DMS53 treated with DMSO at 0.1 percent for 48 hours (cell line): Measurements from ENCODE around the gene IQCK.
"Not testable (repeated sequence)": the region's sequence is repeated elsewhere in the genome, so short reads cannot be mapped to it uniquely, and the experiment has no call there.

Experiments
- DNase-seq: peaks from one replicate; lab custom pipeline; 2025; ENCODE audit not compliant: unreplicated experiment; lab: John Stamatoyannopoulos, UW

The IQCK gene

GRCh38 chr16:19801369-19801768, 83.3 kb downstream of the IQCK start:
- DNase-seq: not testable (repeated sequence)

- DNase-seq: not testable (repeated sequence)
Observed at GRCh38 chr16:19801824-19802223, 83.8 kb downstream of the IQCK start.

GRCh38 chr16:19802612-19803011, 84.5 kb downstream of the IQCK start:
- DNase-seq: no peak

- peak; percentile 87 for DNase-seq
Observed at GRCh38 chr16:19804538-19805323, 86.7 kb downstream of the IQCK start.

- DNase-seq: no peak
Observed at GRCh38 chr16:19805459-19806162, 87.5 kb downstream of the IQCK start.

- no peak for DNase-seq
Observed at GRCh38 chr16:19808061-19808641, 90.1 kb downstream of the IQCK start.

GRCh38 chr16:19809121-19809635, 91.1 kb downstream of the IQCK start:
- no peak for DNase-seq

GRCh38 chr16:19809693-19810092, 91.6 kb downstream of the IQCK start:
- DNase-seq: no peak

GRCh38 chr16:19810817-19811731, 93.0 kb downstream of the IQCK start:
- DNase-seq: no peak

- no peak for DNase-seq
Observed at GRCh38 chr16:19812986-19813385, 94.9 kb downstream of the IQCK start.

GRCh38 chr16:19815418-19815817, 97.3 kb downstream of the IQCK start:
- DNase-seq: no peak

GRCh38 chr16:19817122-19817521, 99.1 kb downstream of the IQCK start:
- DNase-seq: no peak

GRCh38 chr16:19817875-19818274, 99.8 kb downstream of the IQCK start:
- no peak for DNase-seq

GRCh38 chr16:19822533-19822932, 104.5 kb downstream of the IQCK start:
- no peak for DNase-seq

- DNase-seq: no peak
Observed at GRCh38 chr16:19823322-19823721, 105.3 kb downstream of the IQCK start.

GRCh38 chr16:19824216-19824615, 106.1 kb downstream of the IQCK start:
- DNase-seq: no peak

GRCh38 chr16:19829844-19830692, 112.0 kb downstream of the IQCK start:
- DNase-seq: no peak

GRCh38 chr16:19830902-19831560, 113.0 kb downstream of the IQCK start:
- DNase-seq: no peak

- no peak for DNase-seq
Observed at GRCh38 chr16:19831678-19832077, 113.6 kb downstream of the IQCK start.
